ENCODE data around the gene PHKG1. TPM values are rescaled to one million over a fixed set of nuclear protein-coding genes. Genes with fewer than 3 reads are reported as not detected.

Gene PHKG1
- total RNA-seq, 1 experiment from 2014 or later, result 3.9 TPM

GRCh38 chr7:56030340-56030739 is 62.4 kb downstream of the PHKG1 start:
- Histone ChIP-seq H4K20me1 (ENCODE audit: insufficient read depth) (peaks cover 18% of the 10 kb centered on the region), H3K36me3 (ENCODE audit: low read depth) (peaks cover 48% of the 10 kb centered on the region), H3K9me3 (ENCODE audit: insufficient read depth, low read depth) (no peaks in the 10 kb centered on the region), H3F3A (ENCODE audit: insufficient read depth, low read depth) (peaks cover 33% of the 10 kb centered on the region), H3K4me2 (no peak overlapping the region), H3K27ac (no peak overlapping the region), H3K9me2 (ENCODE audit: insufficient read depth) (no peaks in the 10 kb centered on the region), H2AFZ (no peak overlapping the region), H3K27me3 (ENCODE audit: insufficient read depth, low read depth) (no peaks in the 10 kb centered on the region), H3K4me3 (no peak overlapping the region), H3K79me2 (ENCODE audit: low read depth) (peaks cover 31% of the 10 kb centered on the region), H3K4me1 (replicated peaks; ENCODE audit: insufficient read depth) (peaks cover 5% of the 10 kb centered on the region)
- POLR2A ChIA-PET (ENCODE audit: unreplicated experiment), result no interaction called here
- no TSS peak for BruUV-seq (replicated peaks)
- intact Hi-C loops (cut with micrococcal nuclease; ENCODE audit: unreplicated experiment), result no loop called here
- DNase-seq, result no peak
- CTCF ChIA-PET, result no interaction called here
- no peak for TF ChIP-seq CTCF (conservative IDR thresholded peaks at IDR 0.05)
- TF ChIP-seq EZH2 (IDR thresholded peaks at IDR 0.05; ENCODE audit: low read depth), result no peak

Other genes starting within 250 kb of the PHKG1 start
- not detected in 2 replicates for gene SEPTIN14, start 230.2 kb downstream of the PHKG1 start, total RNA-seq (2021)
- 2.3 and 3.5 TPM in 2 replicates for gene ZNF713, start 205.5 kb downstream of the PHKG1 start, total RNA-seq (2021)
- gene MRPS17, start 141.1 kb downstream of the PHKG1 start, total RNA-seq (2021), result 38.2 and 39.6 TPM in 2 replicates
- gene NIPSNAP2, start 128.4 kb downstream of the PHKG1 start, total RNA-seq (2021), result 96.1 and 97.5 TPM in 2 replicates
- 89.5 and 103 TPM in 2 replicates for gene PSPH, start 41.5 kb downstream of the PHKG1 start, total RNA-seq (2021)
- 308 and 323 TPM in 2 replicates for gene CCT6A, start 41.2 kb downstream of the PHKG1 start, total RNA-seq (2021)
- gene SUMF2, start 28.7 kb downstream of the PHKG1 start, total RNA-seq (2021), result 256 and 305 TPM in 2 replicates
- 978 and 1,041 TPM in 2 replicates for gene CHCHD2, start 13.5 kb upstream of the PHKG1 start, total RNA-seq (2021)
- not detected in 2 replicates for gene NUPR2, start 23.5 kb upstream of the PHKG1 start, total RNA-seq (2021)

Data from PC-9 (cell line).